ENCODE results near the gene SH3RF2. TPM values are rescaled to one million over a fixed set of nuclear protein-coding genes. Genes with fewer than 3 reads are reported as not detected.
"Not testable (repeated sequence)": the region's sequence is repeated elsewhere in the genome, so short reads cannot be mapped to it uniquely, and the experiment has no call there.

Gene SH3RF2
- total RNA-seq, 2 experiments from 2014 or later: 0.38 to 0.48 TPM

GRCh38 chr5:146082798-146083197, 146.4 kb downstream of the SH3RF2 start:
- no peak for DNase-seq
- peaks cover 10% of the 10 kb centered on the region for H3K27me3 Mint-ChIP-seq
- H3K27ac Mint-ChIP-seq: no peak overlapping the region
- H3K4me3 Mint-ChIP-seq: no peak overlapping the region
- peaks cover 37% of the 10 kb centered on the region for H3K4me1 Mint-ChIP-seq
- CTCF ChIA-PET: interaction anchor here (0.6 kb wide), 1 partner anchor 451 kb away, joined by 3 read pairs; no protein-coding TSS in a partner anchor
- H3K36me3 Mint-ChIP-seq (ENCODE audit: low read depth): no peaks in the 10 kb centered on the region
- POLR2A ChIA-PET: no interaction called here
- no peaks in the 10 kb centered on the region for H3K9me3 Mint-ChIP-seq

- no peak for DNase-seq
- CTCF ChIA-PET: no interaction called here
- POLR2A ChIA-PET: no interaction called here
- no peak overlapping the region for H3K4me3 Mint-ChIP-seq
- peaks cover under 1% of the 10 kb centered on the region for H3K27me3 Mint-ChIP-seq
- H3K4me1 Mint-ChIP-seq: peaks cover 26% of the 10 kb centered on the region
- no peaks in the 10 kb centered on the region for H3K36me3 Mint-ChIP-seq (ENCODE audit: low read depth)
- no peak overlapping the region for H3K27ac Mint-ChIP-seq
- H3K9me3 Mint-ChIP-seq: no peaks in the 10 kb centered on the region
These were observed 148.0 kb downstream of the SH3RF2 start for GRCh38 chr5:146084376-146084775.

- POLR2A ChIA-PET: no interaction called here
- H3K4me1 Mint-ChIP-seq: peaks cover 3% of the 10 kb centered on the region
These were observed 151.7 kb downstream of the SH3RF2 start for GRCh38 chr5:146088098-146088497.

GRCh38 chr5:146089287-146089686, 152.9 kb downstream of the SH3RF2 start:
- ChIA-PET POLR2A (no interaction called here), CTCF (no interaction called here)
- H3K9me3 Mint-ChIP-seq: no peaks in the 10 kb centered on the region
- no peak overlapping the region for H3K27ac Mint-ChIP-seq
- no peak overlapping the region for H3K4me3 Mint-ChIP-seq
- no peaks in the 10 kb centered on the region for H3K4me1 Mint-ChIP-seq
- no peaks in the 10 kb centered on the region for H3K27me3 Mint-ChIP-seq
- H3K36me3 Mint-ChIP-seq (ENCODE audit: low read depth): no peaks in the 10 kb centered on the region
- no peak for DNase-seq

More at GRCh38 chr5:146088098-146088497, 151.7 kb downstream of the SH3RF2 start:
- no peak for DNase-seq
- Mint-ChIP-seq H3K27ac (no peak overlapping the region), H3K4me3 (no peak overlapping the region), H3K9me3 (no peaks in the 10 kb centered on the region), H3K27me3 (no peaks in the 10 kb centered on the region), H3K36me3 (ENCODE audit: low read depth) (no peaks in the 10 kb centered on the region)
- CTCF ChIA-PET: no interaction called here

- ChIA-PET POLR2A (no interaction called here), CTCF (no interaction called here)
- Mint-ChIP-seq H3K27me3 (no peaks in the 10 kb centered on the region), H3K9me3 (no peaks in the 10 kb centered on the region), H3K27ac (no peak overlapping the region), H3K4me1 (no peaks in the 10 kb centered on the region), H3K4me3 (no peak overlapping the region), H3K36me3 (ENCODE audit: low read depth) (no peaks in the 10 kb centered on the region)
- DNase-seq: no peak
These were observed 155.5 kb downstream of the SH3RF2 start for GRCh38 chr5:146091881-146092280.

DNA sequence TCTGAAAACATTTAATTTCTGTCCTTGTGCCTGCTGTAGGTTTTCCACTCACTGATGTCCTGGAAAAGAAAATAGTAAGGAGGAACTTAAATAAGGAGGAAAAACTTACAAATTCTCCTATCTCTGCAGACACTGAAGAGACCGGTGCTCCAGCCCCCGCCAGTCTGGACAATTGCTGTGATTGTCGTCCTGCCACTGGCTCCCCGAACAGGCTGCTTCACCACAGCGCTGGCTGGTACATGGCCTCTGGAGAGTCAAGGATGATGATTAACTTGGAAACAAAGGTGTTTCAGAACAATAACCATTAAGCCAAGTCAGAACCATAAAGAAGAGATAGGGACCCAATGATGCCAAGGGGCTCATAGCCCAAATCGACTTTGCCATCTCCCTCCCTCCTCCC, 161.7 kb downstream of the SH3RF2 start:
- no peaks in the 10 kb centered on the region for H3K27me3 Mint-ChIP-seq
- H3K36me3 Mint-ChIP-seq (ENCODE audit: low read depth): no peaks in the 10 kb centered on the region
- no peak overlapping the region for H3K4me3 Mint-ChIP-seq
- H3K27ac Mint-ChIP-seq: no peak overlapping the region
- CTCF ChIA-PET: interaction anchor here (0.7 kb wide), 1 partner anchor 17 kb away, joined by 3 read pairs; no protein-coding TSS in a partner anchor
- POLR2A ChIA-PET: no interaction called here
- no peaks in the 10 kb centered on the region for H3K9me3 Mint-ChIP-seq
- DNase-seq: no peak
- no peaks in the 10 kb centered on the region for H3K4me1 Mint-ChIP-seq

GRCh38 chr5:146101646-146102045, 165.3 kb downstream of the SH3RF2 start:
- Mint-ChIP-seq H3K27me3 (no peaks in the 10 kb centered on the region), H3K9me3 (no peaks in the 10 kb centered on the region), H3K4me1 (no peaks in the 10 kb centered on the region), H3K36me3 (ENCODE audit: low read depth) (no peaks in the 10 kb centered on the region), H3K27ac (no peak overlapping the region), H3K4me3 (no peak overlapping the region)
- CTCF ChIA-PET: interaction anchor here (0.7 kb wide), 1 partner anchor 35 kb away, joined by 4 read pairs; no protein-coding TSS in a partner anchor
- DNase-seq: no peak
- POLR2A ChIA-PET: no interaction called here

- POLR2A ChIA-PET: no interaction called here
- CTCF ChIA-PET: no interaction called here
- H3K4me3 Mint-ChIP-seq: no peak overlapping the region
- no peak for DNase-seq
- H3K27me3 Mint-ChIP-seq: no peaks in the 10 kb centered on the region
- no peaks in the 10 kb centered on the region for H3K36me3 Mint-ChIP-seq (ENCODE audit: low read depth)
- H3K27ac Mint-ChIP-seq: no peak overlapping the region
- no peaks in the 10 kb centered on the region for H3K4me1 Mint-ChIP-seq
- H3K9me3 Mint-ChIP-seq: no peaks in the 10 kb centered on the region
These were observed 167.2 kb downstream of the SH3RF2 start for GRCh38 chr5:146103594-146103993.

GRCh38 chr5:146105477-146105876, 169.1 kb downstream of the SH3RF2 start, which contains the start of gene PLAC8L1:
Gene PLAC8L1 (minus strand): TSS chr5:146105577. CDS start chr5:146104311, 1,266 bp downstream.
- Mint-ChIP-seq H3K4me3 (no peak within 1 kb of the TSS), H3K27me3 (no peaks in the 10 kb centered on the region), H3K9me3 (no peaks in the 10 kb centered on the region), H3K4me1 (no peaks in the 10 kb centered on the region), H3K27ac (no peak within 1 kb of the TSS), H3K36me3 (ENCODE audit: low read depth) (no peaks in the 10 kb centered on the region)
- CTCF ChIA-PET: interaction anchor here (0.6 kb wide), 1 partner anchor 30 kb away, joined by 4 read pairs; no protein-coding TSS in a partner anchor
- POLR2A ChIA-PET: no interaction called here
- no peak for DNase-seq

DNA sequence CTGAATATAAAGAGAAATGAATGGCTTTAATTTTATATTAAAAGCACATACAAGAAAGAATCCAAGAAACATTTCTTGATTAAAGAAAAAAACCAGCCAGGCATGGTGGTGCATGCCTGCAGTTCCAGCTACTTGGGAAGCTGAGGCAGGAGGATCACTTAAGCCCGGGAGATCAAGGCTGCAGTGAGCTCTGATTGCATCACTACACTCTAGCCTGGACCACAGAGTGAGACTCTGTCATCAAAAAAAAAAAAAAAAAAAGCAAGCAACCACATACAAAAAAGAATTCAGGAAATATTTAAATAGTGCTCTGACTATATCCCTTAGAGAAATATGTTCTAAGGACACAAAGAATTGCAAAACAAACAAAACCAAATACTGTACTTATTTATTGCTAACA, 171.5 kb downstream of the SH3RF2 start:
- Mint-ChIP-seq H3K9me3 (no peaks in the 10 kb centered on the region), H3K4me1 (no peaks in the 10 kb centered on the region), H3K4me3 (no peak overlapping the region), H3K36me3 (ENCODE audit: low read depth) (peaks cover 7% of the 10 kb centered on the region), H3K27ac (no peak overlapping the region), H3K27me3 (no peaks in the 10 kb centered on the region)
- no peak for DNase-seq
- CTCF ChIA-PET: no interaction called here
- POLR2A ChIA-PET: no interaction called here

DNA sequence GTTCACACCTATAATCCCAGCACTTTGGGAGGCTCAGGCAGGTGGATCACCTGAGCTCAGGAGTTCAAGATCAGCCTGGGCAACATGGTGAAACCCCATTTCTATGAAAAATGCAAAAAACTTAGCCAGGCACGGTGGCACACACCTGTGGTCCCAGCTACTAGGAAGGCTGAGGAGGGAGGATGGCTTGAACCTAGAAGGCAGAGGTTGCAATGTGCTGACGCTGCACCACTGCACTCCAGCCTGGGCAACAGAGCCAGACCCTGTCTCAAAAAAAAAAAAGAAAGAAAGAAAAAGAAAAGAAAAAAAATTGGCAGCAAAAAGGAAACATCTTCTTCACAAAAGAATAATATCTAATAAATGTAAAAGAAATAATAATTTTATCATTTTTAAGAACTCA, 172.5 kb downstream of the SH3RF2 start:
- H3K4me3 Mint-ChIP-seq; POLR2A ChIA-PET; H3K9me3 Mint-ChIP-seq; H3K4me1 Mint-ChIP-seq; H3K27ac Mint-ChIP-seq; H3K27me3 Mint-ChIP-seq; DNase-seq; H3K36me3 Mint-ChIP-seq (ENCODE audit: low read depth): not testable (repeated sequence)
- CTCF ChIA-PET: interaction anchor here (1.1 kb wide), 1 partner anchor 282 kb away, joined by 3 read pairs; no protein-coding TSS in a partner anchor

- CTCF ChIA-PET: interaction anchor here (1.1 kb wide), 1 partner anchor 283 kb away, joined by 3 read pairs; no protein-coding TSS in a partner anchor
- DNase-seq: no peak
- H3K4me3 Mint-ChIP-seq: no peak overlapping the region
- POLR2A ChIA-PET: no interaction called here
- no peak overlapping the region for H3K27ac Mint-ChIP-seq
- H3K27me3 Mint-ChIP-seq: no peaks in the 10 kb centered on the region
- no peaks in the 10 kb centered on the region for H3K9me3 Mint-ChIP-seq
- H3K4me1 Mint-ChIP-seq: no peaks in the 10 kb centered on the region
- peaks cover 11% of the 10 kb centered on the region for H3K36me3 Mint-ChIP-seq (ENCODE audit: low read depth)
These were observed 173.0 kb downstream of the SH3RF2 start for GRCh38 chr5:146109379-146109778.

GRCh38 chr5:146111409-146111808, 175.0 kb downstream of the SH3RF2 start:
- Mint-ChIP-seq H3K4me3 (no peak overlapping the region), H3K27ac (no peak overlapping the region), H3K36me3 (ENCODE audit: low read depth) (peaks cover 11% of the 10 kb centered on the region), H3K4me1 (no peaks in the 10 kb centered on the region), H3K27me3 (no peaks in the 10 kb centered on the region), H3K9me3 (no peaks in the 10 kb centered on the region)
- ChIA-PET CTCF (no interaction called here), POLR2A (no interaction called here)
- DNase-seq: no peak

DNA sequence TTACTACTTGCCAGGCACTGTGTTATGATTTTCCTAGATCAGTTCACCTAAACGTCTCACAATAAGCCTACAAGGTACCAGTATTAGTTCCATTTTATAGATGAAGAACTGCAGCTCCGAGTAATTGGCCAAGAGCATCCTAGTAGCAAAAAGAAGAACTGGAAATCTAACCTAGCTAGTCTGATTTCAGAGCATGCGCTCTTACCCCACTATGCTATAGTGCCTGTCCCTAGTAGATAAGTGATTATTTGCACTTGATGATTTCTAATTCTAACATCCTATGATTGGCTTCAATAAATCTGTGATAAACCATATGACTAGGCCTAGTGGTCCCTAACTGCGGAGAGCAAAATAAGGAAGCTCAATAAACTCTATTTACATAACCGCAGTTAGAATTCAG, 176.1 kb downstream of the SH3RF2 start:
- Mint-ChIP-seq H3K36me3 (ENCODE audit: low read depth) (peaks cover 15% of the 10 kb centered on the region), H3K9me3 (no peaks in the 10 kb centered on the region), H3K27me3 (no peaks in the 10 kb centered on the region), H3K4me3 (no peak overlapping the region), H3K4me1 (no peaks in the 10 kb centered on the region), H3K27ac (no peak overlapping the region)
- DNase-seq: no peak
- POLR2A ChIA-PET: no interaction called here
- CTCF ChIA-PET: interaction anchor here (1.6 kb wide), 1 partner anchor 18 kb away, joined by 6 read pairs; no protein-coding TSS in a partner anchor

All from activated CD4-positive, alpha-beta memory T cell treated with anti-CD3 and anti-CD28 coated beads, Interleukin-2, amount 10 ng/mL, durations not matched to agents 7 days and 5 days (primary cell).